Neuron (in vitro differentiated cells): Measurements from ENCODE around the gene TCF7.

Experiments used
- H2AFZ ChIP-seq: one replicate; pipeline ENCODE4 v1.6.1; 2013; ENCODE audit warnings: low read depth, mild to moderate bottlenecking, inconsistent platforms, low read length, moderate library complexity
- H3K27me3 ChIP-seq: one replicate; pipeline ENCODE4 v1.6.1; 2013; ENCODE audit warnings: low read length; ENCODE audit not compliant: insufficient read depth
- H3K36me3 ChIP-seq: one replicate; pipeline ENCODE4 v1.6.1; 2013; ENCODE audit warnings: low read length; ENCODE audit not compliant: insufficient read depth
- H3K4me1 ChIP-seq: one replicate; pipeline ENCODE4 v1.6.1; 2013; ENCODE audit warnings: low read length; ENCODE audit not compliant: insufficient read depth
- H3K4me3 ChIP-seq: 2 replicates; pipeline ENCODE4 v1.5.1; 2013; ENCODE audit warnings: mild to moderate bottlenecking, low read length, moderate library complexity
- H3K9me3 ChIP-seq: one replicate; pipeline ENCODE4 v1.6.1; 2013; ENCODE audit warnings: low read length

Gene TCF7

DNA sequence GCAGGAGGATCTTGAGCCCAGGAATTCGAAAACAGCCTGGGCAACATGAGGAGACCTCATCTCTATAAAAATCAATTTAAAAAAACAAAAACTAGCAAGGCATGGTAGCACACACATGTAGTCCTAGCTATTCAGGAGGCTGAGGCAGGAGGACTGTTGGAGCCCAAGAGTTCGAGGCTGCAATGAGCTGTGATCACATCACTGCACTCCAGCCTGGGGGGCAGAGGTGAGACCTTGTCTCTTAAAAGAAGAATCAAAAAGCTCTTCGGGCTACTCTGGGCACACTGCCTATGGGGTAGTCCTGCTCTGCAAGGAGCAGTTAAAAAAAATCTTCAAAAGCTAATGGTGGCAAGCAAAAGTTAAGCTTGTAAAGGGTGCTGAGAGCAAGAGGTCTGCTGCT, 38.8 kb downstream of the TCF7 start:
- no peaks in the 10 kb centered on the region for H3K9me3 ChIP-seq
- H2AFZ ChIP-seq, result no peak overlapping the region
- H3K4me3 ChIP-seq, result no peak overlapping the region
- H3K27me3 ChIP-seq, result no peaks in the 10 kb centered on the region
- H3K36me3 ChIP-seq, result peaks cover 82% of the 10 kb centered on the region
- no peaks in the 10 kb centered on the region for H3K4me1 ChIP-seq

DNA sequence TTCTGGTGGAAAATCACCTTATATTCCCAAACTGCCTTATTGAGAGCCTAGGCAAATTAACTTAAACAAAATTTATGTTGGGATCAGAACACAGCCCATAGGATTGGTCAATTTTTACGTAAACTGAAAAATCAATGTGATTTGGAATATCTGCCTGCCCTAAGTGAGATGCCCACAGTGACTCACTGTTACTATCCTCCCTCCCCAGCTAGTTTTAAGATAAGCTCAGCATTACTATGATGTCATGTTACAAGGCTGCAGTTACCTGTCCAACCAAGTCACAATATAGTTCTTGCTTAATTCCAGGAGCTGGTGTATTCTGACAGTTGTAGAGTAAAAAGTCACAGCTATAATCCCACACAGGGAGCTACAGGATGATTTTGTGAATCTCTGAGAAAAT, 39.2 kb downstream of the TCF7 start:
- no peaks in the 10 kb centered on the region for H3K4me1 ChIP-seq
- no peaks in the 10 kb centered on the region for H3K27me3 ChIP-seq
- no peak overlapping the region for H2AFZ ChIP-seq
- peaks cover 84% of the 10 kb centered on the region for H3K36me3 ChIP-seq
- H3K9me3 ChIP-seq, result no peaks in the 10 kb centered on the region
- no peak overlapping the region for H3K4me3 ChIP-seq

DNA sequence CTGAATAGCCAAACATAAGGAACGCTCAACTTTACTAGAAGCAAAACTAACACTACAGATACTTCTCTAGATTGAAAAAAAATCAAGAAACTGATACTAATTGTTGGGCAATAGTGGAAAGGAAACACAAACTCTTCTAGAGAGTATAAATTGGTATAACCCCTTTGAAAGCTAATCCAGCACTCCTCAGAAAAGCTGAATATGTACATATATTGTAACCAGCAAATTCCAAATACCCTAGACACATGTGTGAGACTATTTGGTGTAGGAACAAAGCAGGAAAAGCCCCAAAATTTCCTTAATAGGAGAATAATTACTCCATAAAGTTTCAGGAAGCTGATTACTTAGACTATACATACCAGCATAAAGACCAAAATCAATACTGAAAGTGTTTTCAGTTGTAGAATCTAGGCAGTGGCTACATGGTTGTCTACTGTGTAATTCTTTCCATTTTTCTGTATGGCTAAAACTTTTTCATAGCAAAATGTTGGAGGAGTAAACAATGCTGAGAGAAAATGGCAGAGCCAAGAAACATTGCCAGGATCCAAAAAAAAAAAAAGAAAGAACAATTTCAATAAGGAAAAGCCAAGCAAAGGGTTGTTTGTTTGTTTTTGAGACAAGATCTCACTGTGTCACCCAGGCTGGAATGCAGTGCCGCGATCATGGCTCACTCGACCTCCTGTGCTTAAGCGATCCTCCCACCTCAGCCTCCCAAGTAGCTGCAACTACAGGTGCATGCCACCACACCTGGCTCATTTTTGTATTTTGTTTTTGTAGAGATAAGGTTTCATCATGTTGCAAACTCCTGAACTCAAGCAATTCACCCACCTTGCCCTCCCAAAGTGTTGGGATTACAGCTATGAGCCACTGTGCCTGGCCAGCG, 47.3 kb downstream of the TCF7 start:
- Histone ChIP-seq H3K36me3 (peaks cover 78% of the 10 kb centered on the region), H2AFZ (no peak overlapping the region), H3K9me3 (peaks cover 7% of the 10 kb centered on the region), H3K27me3 (no peaks in the 10 kb centered on the region), H3K4me3 (no peak overlapping the region), H3K4me1 (no peaks in the 10 kb centered on the region)

DNA sequence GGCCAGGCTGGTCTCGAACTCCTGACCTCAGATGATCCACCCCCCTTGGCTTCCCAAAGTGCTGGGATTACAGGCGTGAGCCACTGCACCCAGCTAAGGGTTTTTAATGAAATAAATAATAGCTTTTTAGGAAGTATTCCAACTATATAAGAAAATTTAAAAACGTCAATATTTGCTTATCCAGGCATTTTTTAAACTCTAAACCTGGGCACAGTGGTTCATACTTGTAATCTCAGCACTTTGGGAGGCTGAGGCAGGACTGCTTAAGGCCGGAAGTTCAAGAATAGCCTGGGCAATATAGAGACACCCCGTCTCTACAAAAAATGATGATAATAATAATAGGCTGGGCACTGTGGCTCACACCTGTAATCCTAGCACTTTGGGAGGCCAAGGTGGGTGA, 48.1 kb downstream of the TCF7 start:
- no peaks in the 10 kb centered on the region for H3K27me3 ChIP-seq
- H3K36me3 ChIP-seq, result peaks cover 77% of the 10 kb centered on the region
- H3K4me1 ChIP-seq, result no peaks in the 10 kb centered on the region
- no peak overlapping the region for H3K4me3 ChIP-seq
- peaks cover 7% of the 10 kb centered on the region for H3K9me3 ChIP-seq
- no peak overlapping the region for H2AFZ ChIP-seq

DNA sequence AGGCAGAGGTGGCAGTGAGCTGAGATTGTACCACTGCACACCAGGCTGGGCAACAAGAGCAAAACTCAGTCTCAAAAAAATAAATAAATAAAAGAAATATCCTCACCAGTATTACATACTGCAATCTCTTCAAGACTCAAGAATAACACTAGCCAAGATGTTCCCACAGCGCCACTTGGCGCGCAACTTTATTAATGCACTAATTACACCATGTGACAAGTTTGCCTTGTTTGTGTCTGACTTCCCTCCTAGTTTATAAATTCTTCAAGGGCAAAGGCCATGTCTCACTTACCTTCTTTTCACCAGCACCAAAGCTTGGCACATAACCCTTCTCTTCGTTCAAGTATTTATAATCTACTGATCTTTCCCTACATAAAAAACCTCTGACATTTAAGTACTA, 57.5 kb downstream of the TCF7 start:
- H3K4me3 ChIP-seq, result no peak overlapping the region
- no peaks in the 10 kb centered on the region for H3K9me3 ChIP-seq
- H3K36me3 ChIP-seq, result peaks cover 55% of the 10 kb centered on the region

DNA sequence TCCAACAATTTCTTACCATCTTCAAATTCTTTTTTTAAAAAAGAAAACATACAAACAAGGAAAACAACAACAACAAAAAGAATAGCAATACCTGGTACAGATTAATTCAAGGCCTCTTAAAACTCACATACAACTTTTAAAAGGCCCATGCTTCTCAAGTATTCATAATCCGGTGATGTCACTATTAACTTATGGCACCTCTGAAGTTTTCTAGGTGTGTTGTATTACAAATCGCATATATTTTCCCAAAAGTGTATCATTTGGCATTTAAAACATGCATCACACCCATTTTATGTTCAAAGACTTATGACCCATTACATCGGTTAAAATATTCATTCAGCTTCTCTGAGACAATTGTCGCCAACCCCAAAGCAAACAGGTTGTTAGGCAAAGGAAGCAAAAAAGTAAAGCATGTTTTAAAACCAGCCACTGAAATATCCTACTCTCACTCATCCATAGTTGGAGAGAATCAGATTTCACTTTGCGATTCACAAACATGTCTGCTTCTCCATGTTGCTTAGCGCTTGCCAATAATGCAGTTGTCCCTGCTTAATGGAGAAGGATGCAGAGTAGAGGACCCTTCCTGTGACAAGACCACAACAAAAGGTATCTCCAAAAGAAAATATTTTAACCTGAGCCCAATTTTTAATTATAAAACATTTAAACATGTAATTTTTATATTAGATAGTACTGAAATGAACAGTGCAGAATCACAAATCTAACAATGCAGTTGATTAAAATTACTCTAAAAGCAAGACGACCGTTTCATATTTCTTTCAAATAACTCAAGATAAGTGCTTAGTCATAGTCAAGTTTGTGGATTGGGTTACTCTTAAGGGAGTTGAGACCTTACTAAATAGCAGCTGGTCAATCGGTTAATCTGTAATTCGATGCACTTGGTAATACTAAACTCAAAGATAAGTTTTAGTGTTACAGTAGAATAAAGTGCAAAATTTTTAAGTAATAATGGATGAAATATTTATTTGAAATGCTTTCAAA, 60.7 kb downstream of the TCF7 start:
- Histone ChIP-seq H3K27me3 (no peaks in the 10 kb centered on the region), H3K4me3 (peak overlapping the region; percentile 88), H3K4me1 (peaks cover 23% of the 10 kb centered on the region), H3K36me3 (peaks cover 33% of the 10 kb centered on the region), H2AFZ (no peak overlapping the region), H3K9me3 (no peaks in the 10 kb centered on the region)

More for the DNA sequence above, 57.5 kb downstream of the TCF7 start:
- no peaks in the 10 kb centered on the region for H3K27me3 ChIP-seq
- H3K4me1 ChIP-seq, result peaks cover 14% of the 10 kb centered on the region
- H2AFZ ChIP-seq, result no peak overlapping the region

DNA sequence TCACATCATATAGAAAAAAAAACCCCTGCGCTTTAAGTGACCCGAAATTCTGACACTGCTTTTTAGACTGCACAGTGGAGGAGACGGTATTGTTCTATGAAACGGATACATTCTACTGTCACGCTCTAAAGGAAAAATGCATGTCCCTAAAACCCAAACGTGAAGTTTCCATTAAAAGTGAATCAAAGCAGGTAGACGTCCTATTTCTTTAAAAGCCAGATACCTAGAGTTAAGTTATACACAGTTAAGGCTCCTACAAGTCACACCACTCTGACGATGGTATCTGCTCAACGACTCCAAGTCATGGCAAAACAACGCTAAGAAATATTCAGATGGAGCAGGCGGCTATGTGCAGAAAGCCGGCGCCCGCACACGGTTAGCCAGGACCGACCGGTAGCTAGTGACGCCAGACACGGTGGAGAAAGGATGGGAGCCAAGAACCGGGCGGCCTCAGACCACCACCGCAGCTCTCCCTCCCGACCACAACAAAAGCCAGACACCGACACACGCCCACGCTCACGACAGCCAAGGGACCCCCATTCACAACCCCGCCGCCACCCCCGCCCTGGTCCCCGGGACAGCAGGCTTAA, 61.5 kb downstream of the TCF7 start:
- H3K27me3 ChIP-seq, result no peaks in the 10 kb centered on the region
- H2AFZ ChIP-seq, result peak overlapping the region; percentile 78
- peak overlapping the region; percentile 88 for H3K4me3 ChIP-seq
- H3K36me3 ChIP-seq, result peaks cover 24% of the 10 kb centered on the region
- H3K9me3 ChIP-seq, result no peaks in the 10 kb centered on the region
- peaks cover 23% of the 10 kb centered on the region for H3K4me1 ChIP-seq

DNA sequence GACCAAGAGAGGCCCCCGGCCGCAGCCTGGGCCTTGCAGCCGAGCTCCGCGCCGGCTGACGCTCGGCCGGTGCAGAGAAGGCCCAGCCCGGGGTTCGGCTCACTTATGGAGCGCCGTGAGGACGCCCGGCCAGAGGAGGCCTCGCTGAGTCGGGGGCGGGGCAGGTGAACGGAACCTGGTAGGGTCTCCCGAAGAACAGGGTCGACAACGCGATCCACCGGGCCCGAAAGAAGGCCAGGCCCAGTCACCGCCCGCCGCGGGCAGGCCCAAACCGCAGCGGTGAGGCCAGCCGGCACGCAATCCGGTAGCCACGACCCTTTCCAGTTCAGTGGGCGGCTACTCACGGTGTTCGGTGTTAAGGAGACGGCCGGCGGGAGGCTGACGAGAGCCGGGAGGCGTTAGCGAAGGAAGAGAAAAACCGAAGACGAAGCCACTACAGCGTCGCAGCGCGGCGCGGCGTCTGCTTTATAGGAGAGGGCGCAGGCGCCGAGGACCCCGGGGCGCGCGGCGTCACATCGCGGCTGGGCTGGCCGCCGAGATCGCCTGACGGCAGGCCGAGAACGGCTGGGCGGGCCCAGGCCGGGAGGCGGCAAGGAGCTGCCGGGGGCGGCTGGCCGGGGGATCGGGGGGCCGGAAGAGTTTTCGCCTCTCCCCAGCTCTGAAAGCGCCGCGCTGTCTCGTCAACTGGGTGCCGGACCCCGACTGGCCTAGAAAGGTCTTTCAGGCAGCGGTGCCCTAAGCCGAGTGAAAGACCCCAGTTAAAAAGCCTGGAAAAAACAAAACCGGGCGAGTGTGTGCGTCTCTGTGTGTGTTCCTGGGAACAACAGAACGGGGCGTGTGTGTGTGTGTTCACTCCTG, 62.3 kb downstream of the TCF7 start, which contains the start of gene SKP1:
Gene SKP1, minus strand, starts transcription at position 440 of the 858 bp plus-strand sequence. CDS start 2,928 bp downstream, outside the sequence.
- Histone ChIP-seq H2AFZ (peak within 1 kb of the TSS; percentile 78), H3K36me3 (peaks cover 17% of the 10 kb centered on the region), H3K4me3 (peak within 1 kb of the TSS; percentile 88), H3K9me3 (no peaks in the 10 kb centered on the region), H3K4me1 (peaks cover 23% of the 10 kb centered on the region), H3K27me3 (no peaks in the 10 kb centered on the region)

DNA sequence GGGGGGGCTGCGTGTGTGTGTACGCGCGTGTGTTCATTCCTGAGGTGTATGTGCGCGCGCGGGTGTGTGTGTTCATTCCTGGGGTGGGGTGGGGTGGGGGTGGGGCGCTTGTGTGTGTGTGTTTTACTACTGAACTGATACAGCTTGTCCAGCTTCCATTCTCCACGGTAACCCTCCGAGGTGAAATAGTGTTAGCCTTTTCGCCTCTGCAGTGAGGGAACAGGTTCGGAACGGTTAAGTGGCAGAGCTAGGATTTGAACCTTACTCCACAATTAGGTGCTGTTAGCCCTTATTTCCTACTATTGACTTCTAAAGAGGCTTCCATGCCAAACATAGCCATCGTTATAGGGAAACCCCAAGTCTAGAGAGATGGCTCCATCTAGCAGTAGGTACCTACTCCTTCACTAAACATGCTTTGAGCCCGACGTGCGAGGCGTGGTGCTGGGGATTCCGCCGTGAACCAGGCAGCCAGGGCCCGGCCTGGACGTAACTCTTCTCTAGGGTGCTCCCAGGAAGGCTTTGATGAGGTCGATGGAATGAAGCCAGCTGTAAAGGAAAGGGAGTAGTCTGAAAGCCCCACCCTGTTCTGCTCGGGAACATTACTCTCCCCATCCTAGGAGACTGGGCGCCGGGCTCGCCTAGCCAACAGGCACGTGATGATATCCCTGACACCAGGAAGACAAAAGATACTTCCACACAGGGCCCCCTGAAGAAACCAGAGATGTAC, 63.1 kb downstream of the TCF7 start:
- Histone ChIP-seq H3K4me1 (peaks cover 23% of the 10 kb centered on the region), H3K27me3 (no peaks in the 10 kb centered on the region), H3K9me3 (no peaks in the 10 kb centered on the region), H2AFZ (peak overlapping the region; percentile 78), H3K4me3 (peak overlapping the region; percentile 88), H3K36me3 (peaks cover 9% of the 10 kb centered on the region)

DNA sequence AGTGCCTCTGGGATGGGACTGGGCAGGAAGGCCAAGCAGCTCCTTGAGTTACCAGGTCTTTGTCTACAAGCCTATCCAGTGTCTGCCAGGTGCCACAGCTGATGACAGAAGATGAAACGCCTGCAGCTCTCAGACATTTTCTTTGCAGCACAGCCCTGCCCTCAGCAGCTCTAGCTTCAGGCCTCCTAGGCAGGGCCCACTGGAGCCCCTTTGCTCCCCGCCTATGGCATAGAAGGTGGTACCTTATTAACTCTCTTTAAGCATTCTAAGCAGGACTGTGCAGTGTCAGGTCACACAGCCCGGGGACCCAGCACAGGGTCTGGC, 63.6 kb downstream of the TCF7 start:
- Histone ChIP-seq H3K4me3 (no peak overlapping the region), H2AFZ (no peak overlapping the region), H3K27me3 (no peaks in the 10 kb centered on the region), H3K9me3 (no peaks in the 10 kb centered on the region), H3K4me1 (peaks cover 23% of the 10 kb centered on the region), H3K36me3 (peaks cover 7% of the 10 kb centered on the region)

DNA sequence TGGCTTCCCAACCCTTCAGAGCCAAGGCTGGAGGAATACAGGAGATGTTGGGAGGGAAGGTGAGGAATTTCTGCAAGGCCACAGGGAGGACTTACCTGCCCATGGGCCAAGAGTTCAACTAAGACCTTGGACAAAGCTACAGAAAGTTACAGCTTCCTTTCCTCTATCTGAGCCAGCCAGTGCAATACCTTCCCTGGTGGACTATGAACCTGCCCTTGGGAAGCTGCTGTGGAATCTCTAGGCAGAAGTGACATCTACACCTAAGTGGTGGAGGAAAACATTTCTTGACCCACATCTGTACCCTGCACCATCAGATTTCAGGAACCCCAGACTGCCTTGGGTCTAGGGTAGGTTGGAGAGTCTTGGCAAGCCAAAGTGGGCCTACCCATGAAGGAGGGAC, 69.0 kb downstream of the TCF7 start:
- Histone ChIP-seq H3K9me3 (no peaks in the 10 kb centered on the region), H3K36me3 (no peaks in the 10 kb centered on the region), H2AFZ (no peak overlapping the region), H3K27me3 (no peaks in the 10 kb centered on the region), H3K4me1 (no peaks in the 10 kb centered on the region), H3K4me3 (no peak overlapping the region)
